Measurements from ENCODE around the gene MSL3B.
A peak's percentile ranks its signal among the peaks of the same experiment; 100 is the strongest.

MSL3B gene

DNA sequence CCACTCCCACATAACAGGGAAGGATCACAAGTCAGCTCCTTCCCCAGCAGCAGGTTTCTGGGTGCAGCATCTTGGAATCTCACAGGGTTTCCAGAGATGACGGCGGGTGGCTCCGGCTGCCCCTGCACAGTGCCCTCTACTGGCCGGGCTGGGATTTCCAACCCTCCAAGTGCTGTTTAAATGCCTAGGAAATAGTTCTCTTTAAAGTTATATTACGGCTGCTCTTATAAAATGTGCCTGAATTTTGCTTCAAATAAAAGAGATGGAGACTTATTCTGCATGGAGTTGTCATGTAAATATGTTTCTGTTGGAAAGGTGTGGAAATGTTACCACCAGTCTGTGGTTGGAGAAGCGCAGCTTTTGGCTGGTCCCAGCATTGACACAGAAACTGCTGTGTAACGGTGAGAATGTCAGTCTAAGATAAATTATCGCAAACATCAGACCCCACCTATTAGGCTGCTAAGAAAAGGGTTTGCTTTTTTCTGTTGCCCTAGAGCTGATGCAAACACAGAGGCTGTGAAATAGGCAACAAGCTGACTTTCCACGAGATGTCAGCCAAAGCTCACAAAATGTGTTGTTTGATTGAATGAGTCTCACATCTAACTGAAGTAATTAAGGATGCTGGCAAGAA, 10.6 kb downstream of the MSL3B start:
- intact Hi-C loops (cut with DNase I): no loop called here
- 53 to 63% methylated on average over 9 of the region's 9 CpGs for WGBS, 2 donors
- H3K27ac ChIP-seq: no peak overlapping the region
- H3K4me3 ChIP-seq (replicated peaks in 1 of 3): no peak overlapping the region
- TF ChIP-seq POLR2A (IDR thresholded peaks at IDR 0.05): no peak
- TF ChIP-seq, protein P1, sequence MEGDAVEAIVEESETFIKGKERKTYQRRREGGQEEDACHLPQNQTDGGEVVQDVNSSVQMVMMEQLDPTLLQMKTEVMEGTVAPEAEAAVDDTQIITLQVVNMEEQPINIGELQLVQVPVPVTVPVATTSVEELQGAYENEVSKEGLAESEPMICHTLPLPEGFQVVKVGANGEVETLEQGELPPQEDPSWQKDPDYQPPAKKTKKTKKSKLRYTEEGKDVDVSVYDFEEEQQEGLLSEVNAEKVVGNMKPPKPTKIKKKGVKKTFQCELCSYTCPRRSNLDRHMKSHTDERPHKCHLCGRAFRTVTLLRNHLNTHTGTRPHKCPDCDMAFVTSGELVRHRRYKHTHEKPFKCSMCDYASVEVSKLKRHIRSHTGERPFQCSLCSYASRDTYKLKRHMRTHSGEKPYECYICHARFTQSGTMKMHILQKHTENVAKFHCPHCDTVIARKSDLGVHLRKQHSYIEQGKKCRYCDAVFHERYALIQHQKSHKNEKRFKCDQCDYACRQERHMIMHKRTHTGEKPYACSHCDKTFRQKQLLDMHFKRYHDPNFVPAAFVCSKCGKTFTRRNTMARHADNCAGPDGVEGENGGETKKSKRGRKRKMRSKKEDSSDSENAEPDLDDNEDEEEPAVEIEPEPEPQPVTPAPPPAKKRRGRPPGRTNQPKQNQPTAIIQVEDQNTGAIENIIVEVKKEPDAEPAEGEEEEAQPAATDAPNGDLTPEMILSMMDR (IDR thresholded peaks at IDR 0.05): peak in 3 of 6 experiments; percentile 20 to 36 (median 24)
- no peaks in the 10 kb centered on the region for H3K9me3 ChIP-seq
- H3K27me3 ChIP-seq: no peaks in the 10 kb centered on the region
- no peaks in the 10 kb centered on the region for H3K36me3 ChIP-seq
- no peak for DNase-seq
- H3K4me1 ChIP-seq: peaks cover 7% of the 10 kb centered on the region in 2 donors

DNA sequence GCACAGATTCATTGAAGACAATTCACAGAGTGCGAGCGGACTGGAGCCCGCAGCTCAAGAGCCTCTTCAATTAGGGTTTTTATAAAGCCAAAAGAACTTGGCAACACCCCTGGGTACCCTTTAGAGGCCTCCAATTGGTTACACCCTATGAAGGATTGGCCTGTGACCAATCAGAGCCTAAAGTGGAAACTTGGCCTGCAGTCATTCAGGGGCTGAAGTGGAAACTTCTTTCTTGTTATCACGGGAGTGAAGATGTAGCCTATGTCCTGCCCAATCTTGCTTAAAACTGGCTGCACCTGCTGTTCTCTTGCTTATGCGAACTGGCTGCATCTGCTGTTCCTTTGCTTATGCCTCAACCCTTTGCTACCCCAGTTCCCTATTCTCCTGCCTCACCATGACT, 12.0 kb downstream of the MSL3B start:
- Histone ChIP-seq H3K4me3 (replicated peaks in 1 of 3) (no peak overlapping the region), H3K36me3 (no peaks in the 10 kb centered on the region), H3K27me3 (no peaks in the 10 kb centered on the region), H3K4me1 (peaks cover 7% of the 10 kb centered on the region in 2 donors), H3K9me3 (no peaks in the 10 kb centered on the region), H3K27ac (no peak overlapping the region)
- TF ChIP-seq POLR2A (IDR thresholded peaks at IDR 0.05): no peak
- TF ChIP-seq, protein P1 (IDR thresholded peaks at IDR 0.05): no peak
- intact Hi-C loops (cut with DNase I): no loop called here
- 56 to 58% methylated on average over 5 of the region's 5 CpGs for WGBS, 2 donors
- DNase-seq: peak; percentile 14 to 40

DNA sequence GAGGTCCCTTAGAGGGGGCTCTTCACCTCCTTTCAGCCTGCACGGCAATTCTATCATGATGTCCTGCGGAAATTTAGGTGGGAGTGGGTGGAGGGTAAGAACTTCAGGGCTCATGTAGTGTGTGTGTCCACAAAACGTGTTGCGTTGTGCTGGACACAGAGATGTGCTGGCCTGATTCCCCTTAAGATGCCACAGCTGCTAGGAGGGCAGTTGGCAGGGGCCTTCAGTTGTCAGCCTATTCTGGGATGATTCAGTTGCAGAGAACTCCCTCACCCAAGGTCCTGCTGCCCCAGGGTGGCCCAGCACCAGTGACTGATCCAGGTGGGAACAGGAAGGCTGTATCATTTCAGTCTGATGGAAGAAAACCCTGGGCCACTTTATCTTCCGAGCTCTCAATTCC, 12.8 kb downstream of the MSL3B start:
- Histone ChIP-seq H3K27ac (no peak overlapping the region), H3K36me3 (no peaks in the 10 kb centered on the region), H3K4me3 (replicated peaks in 1 of 3) (no peak overlapping the region), H3K27me3 (no peaks in the 10 kb centered on the region), H3K9me3 (no peaks in the 10 kb centered on the region), H3K4me1 (peaks cover 7% of the 10 kb centered on the region in 2 donors)
- WGBS, 2 donors: 86 to 92% methylated on average over 5 of the region's 5 CpGs
- no peak for TF ChIP-seq POLR2A (IDR thresholded peaks at IDR 0.05)
- TF ChIP-seq, protein P1 (IDR thresholded peaks at IDR 0.05): no peak
- no peak for DNase-seq
- intact Hi-C loops (cut with DNase I): no loop called here

DNA sequence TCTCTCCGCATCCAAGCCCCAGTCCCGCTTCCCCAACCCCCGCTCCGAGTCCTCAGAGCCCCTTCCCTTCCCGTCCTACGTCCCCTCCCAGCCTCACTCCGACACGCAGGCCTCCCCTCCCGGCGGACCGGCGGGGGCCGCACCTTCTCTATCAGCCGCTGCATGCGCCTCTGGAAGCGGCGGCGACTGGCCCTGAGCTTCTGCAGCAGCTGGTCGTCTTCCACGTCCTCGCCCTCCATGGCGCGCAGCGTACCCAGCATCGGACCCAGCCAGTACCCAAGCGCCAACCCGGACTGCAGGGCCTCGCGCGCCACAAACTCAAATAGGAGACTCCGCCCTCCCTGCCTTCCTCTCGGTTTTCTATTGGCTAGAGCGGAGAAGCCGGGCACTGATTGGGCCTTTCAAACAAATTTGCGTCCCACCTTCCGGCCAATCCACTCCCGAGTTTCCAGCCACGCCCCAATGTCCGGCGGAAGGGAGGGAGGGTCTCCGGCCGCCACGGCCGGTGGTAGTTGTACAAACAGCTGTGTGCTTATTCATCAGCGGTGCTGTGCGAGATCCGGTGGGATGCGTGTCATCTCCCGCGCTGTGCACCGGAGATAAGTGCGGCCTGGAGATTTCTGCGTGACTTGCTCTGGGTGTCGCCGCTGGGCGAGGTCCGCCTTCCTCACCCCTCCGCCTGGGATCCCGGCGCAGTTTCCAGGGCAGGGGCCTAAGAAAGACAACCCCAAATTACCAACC, 13.8 kb downstream of the MSL3B start, which contains the start of gene HJURP:
Gene HJURP, minus strand, starts transcription at position 295 of the 741 bp plus-strand sequence. Its CDS starts 35 bp downstream, at position 260.
- peak in 1 of 2 donors; percentile 59 for TF ChIP-seq POLR2A (IDR thresholded peaks at IDR 0.05)
- TF ChIP-seq, protein P1 (IDR thresholded peaks at IDR 0.05): no peak
- Histone ChIP-seq H3K36me3 (no peaks in the 10 kb centered on the region), H3K27me3 (no peaks in the 10 kb centered on the region), H3K4me1 (peaks cover 7% of the 10 kb centered on the region in 2 donors), H3K27ac (no peak within 1 kb of the TSS), H3K9me3 (no peaks in the 10 kb centered on the region), H3K4me3 (replicated peaks in 1 of 3) (peak within 1 kb of the TSS; percentile 33 to 60 (median 48))
- WGBS, 2 donors: 0% methylated on average over 46 to 60 of the region's 60 CpGs
- intact Hi-C loops (cut with DNase I): no loop called here
- DNase-seq: peak; percentile 93 to 95

DNA sequence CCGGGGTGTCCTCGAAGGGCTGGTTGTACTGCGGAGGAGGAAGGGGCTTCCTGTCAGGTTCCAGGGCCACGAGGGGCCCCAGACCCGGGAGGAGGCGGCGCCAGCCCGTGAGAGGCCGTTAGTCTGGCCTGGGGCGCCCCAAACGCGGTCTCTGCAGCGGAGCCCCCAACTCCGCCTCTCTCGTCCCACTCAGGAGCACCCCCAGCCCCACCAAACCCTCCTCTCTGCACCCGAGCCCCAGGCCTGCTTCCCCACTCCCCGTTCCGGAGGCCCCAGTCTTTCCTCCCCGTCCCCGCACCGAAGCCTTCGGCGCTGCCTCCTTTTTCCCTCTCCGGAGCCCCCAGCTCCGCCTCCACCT, 14.3 kb downstream of the MSL3B start:
- Histone ChIP-seq H3K36me3 (no peaks in the 10 kb centered on the region), H3K27me3 (no peaks in the 10 kb centered on the region), H3K4me1 (peaks cover 7% of the 10 kb centered on the region in 2 donors), H3K4me3 (replicated peaks in 1 of 3) (peak overlapping the region in 2 of 3 donors; percentile 33 to 48), H3K9me3 (no peaks in the 10 kb centered on the region), H3K27ac (no peak overlapping the region)
- TF ChIP-seq, protein P1 (IDR thresholded peaks at IDR 0.05): no peak
- no peak for TF ChIP-seq POLR2A (IDR thresholded peaks at IDR 0.05)
- intact Hi-C loops (cut with DNase I): no loop called here
- WGBS, 2 donors: 0 to 1% methylated on average over 23 to 25 of the region's 25 CpGs
- no peak for DNase-seq
